HepG2 (cell line): ENCODE data around the gene RHOT2. TPM values are rescaled to one million over a fixed set of nuclear protein-coding genes. Genes with fewer than 3 reads are reported as not detected.
A peak's percentile ranks its signal among the peaks of the same experiment; 100 is the strongest.

ENCODE experiments used
- ATRX ChIP-seq: sonication (generic); formaldehyde crosslinking; IDR thresholded peaks from 2 replicates; pipeline ENCODE4 v1.4.0; 2020; ENCODE audit warnings: missing genetic modification reagents, borderline replicate concordance
- BCL3 ChIP-seq: sonication (generic); formaldehyde crosslinking; IDR thresholded peaks from 2 replicates; pipeline ENCODE4 v1.5.1; 2020; ENCODE audit warnings: mild to moderate bottlenecking, missing genetic modification reagents, moderate library complexity
- CBX2 ChIP-seq, 2 experiments: fragments of 200-600 bp in 1 of 2; sonication (generic); formaldehyde crosslinking in 1 of 2; IDR thresholded peaks; 2 replicates each; pipeline versions ENCODE4 v1.7.0 to v1.8.1; 2018 to 2022; ENCODE audit warnings: low read depth in 2 of 2, low read length in 1 of 2, mild to moderate bottlenecking in 1 of 2, missing genetic modification reagents in 1 of 2
- FOSL2 ChIP-seq: sonication (generic); formaldehyde crosslinking; IDR thresholded peaks from 2 replicates; pipeline ENCODE4 v1.4.0; 2020; ENCODE audit warnings: missing genetic modification reagents
- HNRNPL ChIP-seq: fragments of 200-400 bp; formaldehyde crosslinking; IDR thresholded peaks from 2 replicates; pipeline ENCODE4 v1.6.1; 2017; ENCODE audit warnings: mild to moderate bottlenecking, low read depth, low read length
- HNRNPUL1 ChIP-seq: fragments of 200-400 bp; formaldehyde crosslinking; IDR thresholded peaks from 2 replicates; pipeline ENCODE4 v1.6.1; 2017; ENCODE audit warnings: low read depth, mild to moderate bottlenecking, low read length, moderate library complexity
- JUNB ChIP-seq: sonication (generic); formaldehyde crosslinking; IDR thresholded peaks from 2 replicates; pipeline ENCODE4 v1.8.0; 2022; ENCODE audit warnings: missing genetic modification reagents, mild to moderate bottlenecking, borderline replicate concordance
- KDM6A ChIP-seq: IDR thresholded peaks from 2 replicates; pipeline ENCODE4 v1.6.1; 2016; ENCODE audit warnings: low read depth
- MEIS1 ChIP-seq: sonication (generic); formaldehyde crosslinking; IDR thresholded peaks from 2 replicates; pipeline ENCODE4 v1.9.0; 2021; ENCODE audit warnings: mild to moderate bottlenecking, missing genetic modification reagents, moderate library complexity, borderline replicate concordance
- NCOA2 ChIP-seq: sonication (generic); formaldehyde crosslinking; IDR thresholded peaks from 2 replicates; pipeline ENCODE4 v1.8.0; 2022; ENCODE audit warnings: inconsistent platforms
- PAX8 ChIP-seq: sonication (generic); formaldehyde crosslinking; IDR thresholded peaks from 2 replicates; pipeline ENCODE4 v1.8.0; 2022; ENCODE audit warnings: mild to moderate bottlenecking, missing genetic modification reagents, borderline replicate concordance
- PHF5A ChIP-seq: IDR thresholded peaks from one replicate; pipeline ENCODE4 v1.6.1; 2018; ENCODE audit warnings: low read depth, missing genetic modification reagents; ENCODE audit not compliant: unreplicated experiment
- PRPF4 ChIP-seq: fragments of 200-400 bp; formaldehyde crosslinking; IDR thresholded peaks from 2 replicates; pipeline ENCODE4 v1.6.1; 2016; ENCODE audit warnings: low read length, low read depth; ENCODE audit not compliant: poor library complexity, severe bottlenecking
- RBFOX2 ChIP-seq: fragments of 200-400 bp; formaldehyde crosslinking; IDR thresholded peaks from 2 replicates; pipeline ENCODE4 v1.6.1; 2017; ENCODE audit warnings: low read depth, mild to moderate bottlenecking, low read length
- TCF7 ChIP-seq: sonication (generic); IDR thresholded peaks from 2 replicates; pipeline ENCODE4 v1.6.1; 2016; ENCODE audit warnings: antibody characterized with exemption, low read depth
- TCF7L2 ChIP-seq: IDR thresholded peaks from 2 replicates; pipeline ENCODE4 v1.6.1; 2011; ENCODE audit warnings: mild to moderate bottlenecking, low read depth, low read length, moderate library complexity
- U2AF1 ChIP-seq: fragments of 200-400 bp; formaldehyde crosslinking; optimal IDR thresholded peaks from 2 replicates; pipeline ENCODE3; 2017; ENCODE audit warnings: mild to moderate bottlenecking, low read depth, low read length
- ZFP41 ChIP-seq: sonication (generic); formaldehyde crosslinking; IDR thresholded peaks from 2 replicates; pipeline ENCODE4 v1.4.0; 2020; ENCODE audit warnings: mild to moderate bottlenecking, missing genetic modification reagents, borderline replicate concordance
- ZKSCAN8 ChIP-seq: IDR thresholded peaks from 2 replicates; pipeline ENCODE4 v1.6.1; 2016; ENCODE audit warnings: borderline replicate concordance, missing genetic modification reagents, missing compliant biosample characterization
- ZMAT5 ChIP-seq: sonication (generic); formaldehyde crosslinking; IDR thresholded peaks from 2 replicates; pipeline ENCODE4 v1.5.0; 2020; ENCODE audit warnings: mild to moderate bottlenecking, low read depth, missing genetic modification reagents, borderline replicate concordance
- ZNF124 ChIP-seq: sonication (generic); formaldehyde crosslinking; IDR thresholded peaks from 2 replicates; pipeline ENCODE4 v1.4.0; 2020; ENCODE audit warnings: missing genetic modification reagents
- ZNF251 ChIP-seq: sonication (generic); formaldehyde crosslinking; IDR thresholded peaks from 2 replicates; pipeline ENCODE4 v1.9.0; 2021; ENCODE audit warnings: mild to moderate bottlenecking, missing genetic modification reagents
- ZNF253 ChIP-seq: sonication (generic); formaldehyde crosslinking; IDR thresholded peaks from 2 replicates; pipeline ENCODE4 v1.8.0; 2022; ENCODE audit warnings: mild to moderate bottlenecking, missing genetic modification reagents, borderline replicate concordance
- ZNF512 ChIP-seq: sonication (generic); formaldehyde crosslinking; IDR thresholded peaks from 2 replicates; pipeline ENCODE4 v1.4.0; 2020; ENCODE audit warnings: mild to moderate bottlenecking, missing genetic modification reagents
- ZNF691 ChIP-seq: sonication (generic); formaldehyde crosslinking; IDR thresholded peaks from 2 replicates; pipeline ENCODE4 v1.4.0; 2020; ENCODE audit warnings: missing genetic modification reagents, low read depth, mild to moderate bottlenecking, borderline replicate concordance
- ZNF773 ChIP-seq: sonication (generic); formaldehyde crosslinking; IDR thresholded peaks from 2 replicates; pipeline ENCODE4 v1.4.0; 2020; ENCODE audit warnings: missing genetic modification reagents, borderline replicate concordance
- polyA plus RNA-seq, 8 experiments: library from polyadenylated mRNA; depleted of rRNA in 3 of 8; stranded (reverse) in 7 of 8; unstranded in 1 of 8; fragments of >200 nt; fragmentation: Illumina TruSeq in 4 of 8; extraction: Trizol in 4 of 8; gene quantifications; 2 replicates each; pipeline versions ENCODE4 v1.2.1 to v1.2.3, GENCODE V29; 2011 to 2016; ENCODE audit warnings: low read depth in 4 of 8, missing spikeins in 1 of 8, mixed read lengths in 1 of 8; ENCODE audit not compliant: insufficient read depth in 1 of 8
- total RNA-seq, 5 experiments: library from RNA; depleted of rRNA; stranded (reverse); fragments of >200 nt; fragmentation: Illumina TruSeq; extraction: Trizol; gene quantifications; 2 replicates each; pipeline ENCODE4 v1.2.3, GENCODE V29; 2016; ENCODE audit warnings: low read depth in 1 of 5

Gene RHOT2
- total and polyA plus RNA-seq, 2 of the 13 experiments (the other 11 are each of a cell fraction or from before 2014, with no cell fraction given) = 63.6 to 76.9 TPM

DNA sequence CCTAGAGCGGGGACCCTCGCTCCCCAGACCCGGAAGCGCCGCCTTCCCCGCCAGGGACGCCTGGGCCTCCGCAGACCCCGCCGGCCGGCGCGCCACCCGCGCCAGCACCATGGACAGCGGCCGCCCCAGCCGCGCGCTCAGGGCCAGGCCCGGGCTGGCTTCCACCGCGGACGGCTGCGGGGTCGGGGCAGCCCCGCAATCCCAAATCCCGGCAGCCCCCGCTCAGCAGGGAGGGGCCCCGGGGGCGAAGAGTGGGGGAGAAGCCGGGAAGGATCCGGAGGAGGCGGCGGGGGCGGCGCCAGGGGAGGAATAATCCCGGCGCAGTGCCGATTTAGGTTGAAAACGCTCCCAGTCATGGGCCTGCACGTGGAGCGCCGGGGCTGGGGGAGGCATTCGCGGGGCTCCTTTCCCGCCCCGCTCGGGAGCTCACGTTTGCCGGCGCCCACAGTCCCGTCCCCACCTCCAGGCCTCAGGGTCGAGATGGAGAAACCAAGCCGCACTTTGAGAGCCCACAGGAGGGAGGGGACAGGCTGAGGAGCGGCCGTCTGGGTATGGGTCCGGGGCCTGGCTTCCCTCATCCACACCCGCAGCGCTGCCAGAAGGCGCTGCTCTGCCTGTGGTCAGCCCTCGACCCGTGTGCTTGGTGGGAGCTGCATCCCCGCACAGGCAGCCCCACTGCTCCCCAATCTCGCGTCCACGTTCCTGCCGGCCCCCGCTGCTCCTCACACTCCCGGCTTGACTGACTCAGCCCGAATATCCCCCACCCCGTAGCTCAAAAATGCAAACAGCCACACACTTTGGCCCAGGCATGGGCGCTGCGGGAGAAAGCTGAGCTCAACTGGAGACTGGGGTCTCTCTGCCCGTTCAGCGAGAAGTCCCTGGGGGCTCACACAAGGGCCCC lies 33.0 kb downstream of the RHOT2 start (continued):
- no peak for TF ChIP-seq CBX2 (IDR thresholded peaks at IDR 0.05; ENCODE audit: low read depth, low read length)
- TF ChIP-seq CBX2 (CRISPR knock-in tag; IDR thresholded peaks at IDR 0.05; ENCODE audit: low read depth) = no peak
- TF ChIP-seq ZNF124 (CRISPR knock-in tag) = peak; percentile 37; the same call in 1 of the 2 replicates
- TF ChIP-seq ZNF253 (CRISPR knock-in tag) = no peak
- TF ChIP-seq NCOA2 (CRISPR knock-in tag) = no peak
- TF ChIP-seq U2AF1 = no peak
- no peak for TF ChIP-seq ATRX (CRISPR knock-in tag)
- no peak for TF ChIP-seq ZFP41 (CRISPR knock-in tag)
- peak; percentile 97; the same call in 1 of the 2 replicates for TF ChIP-seq ZNF773 (CRISPR knock-in tag)
- no peak for TF ChIP-seq PAX8 (CRISPR knock-in tag)
- no peak for TF ChIP-seq ZNF251 (CRISPR knock-in tag)
- TF ChIP-seq ZKSCAN8 (CRISPR knock-in tag) = 0 out of 2 replicates have a peak, but pooled peaks have one; percentile 31
- peak; percentile 89 for TF ChIP-seq BCL3 (CRISPR knock-in tag)
- no peak for TF ChIP-seq ZNF512 (CRISPR knock-in tag)
- TF ChIP-seq ZNF691 = no peak
- no peak for TF ChIP-seq RBFOX2
- TF ChIP-seq TCF7L2 = no peak
- no peak for TF ChIP-seq FOSL2
- no peak for TF ChIP-seq HNRNPL
- no peak for TF ChIP-seq TCF7
- TF ChIP-seq HNRNPUL1 = no peak
- no peak for TF ChIP-seq KDM6A (CRISPR knock-in tag)
- TF ChIP-seq ZMAT5 (CRISPR knock-in tag) = no peak
- no peak for TF ChIP-seq MEIS1 (CRISPR knock-in tag)
- TF ChIP-seq PRPF4 = no peak
- TF ChIP-seq JUNB = 0 out of 2 replicates have a peak, but pooled peaks have one; percentile 14
- TF ChIP-seq PHF5A (CRISPR knock-in tag) = no peak
